Transverse colon (tissue), 4 donors: ENCODE data around the gene PCDHGA1. TPM values are rescaled to one million over a fixed set of nuclear protein-coding genes. Genes with fewer than 3 reads are reported as not detected.
A peak's percentile ranks its signal among the peaks of the same experiment; 100 is the strongest.

Experiments
- DNase-seq: peaks from one replicate; pipeline ENCODE4 v3.0.0-alpha.2; 2019
- H3K27ac ChIP-seq, 4 donors: fragments of 200-600 bp; sonication (generic); 2 replicates each; pipeline ENCODE4 v1.5.1; 2016 to 2018; ENCODE audit warnings: inconsistent platforms in 4 of 4
- H3K27me3 ChIP-seq: fragments of 200-600 bp; sonication (generic); 2 replicates; pipeline ENCODE4 v1.5.1; 2017; ENCODE audit warnings: inconsistent platforms
- H3K36me3 ChIP-seq, 4 donors: fragments of 200-600 bp; sonication (generic); 2 replicates each; pipeline ENCODE4 v1.5.1; 2017 to 2019; ENCODE audit warnings: inconsistent platforms in 4 of 4
- H3K4me1 ChIP-seq, 4 donors: fragments of 200-600 bp; sonication (generic); 2 replicates each; pipeline ENCODE4 v1.5.1; 2017 to 2020; ENCODE audit warnings: inconsistent platforms in 4 of 4
- H3K4me3 ChIP-seq, 4 donors: fragments of 200-600 bp; sonication (generic); 1 replicate in 1 of 4; 2 replicates in 3 of 4; pipeline versions ENCODE4 v1.5.1 to v1.6.1; 2017 to 2019; ENCODE audit warnings: inconsistent platforms in 4 of 4
- H3K9me3 ChIP-seq, 2 donors: fragments of 200-600 bp; sonication (generic); 2 replicates each; pipeline ENCODE4 v1.5.1; 2017 to 2019; ENCODE audit warnings: inconsistent platforms in 2 of 2
- CTCF ChIP-seq, 5 experiments: fragments of 200-600 bp in 3 of 5; fragments of 450-650 bp in 2 of 5; sonication (generic) in 3 of 5; IDR thresholded peaks; 1 replicate in 2 of 5; 2 replicates in 3 of 5; pipeline ENCODE4 v1.5.1; 2016 to 2017; ENCODE audit warnings: antibody characterized with exemption in 5 of 5, inconsistent platforms in 3 of 5, mild to moderate bottlenecking in 2 of 5, moderate library complexity in 1 of 5
- EP300 ChIP-seq: sonication (generic); formaldehyde crosslinking; IDR thresholded peaks from one replicate; pipeline ENCODE4 v1.6.1; 2017; ENCODE audit warnings: antibody characterized with exemption, low read depth
- POLR2A ChIP-seq: fragments of 450-650 bp; IDR thresholded peaks from one replicate; pipeline ENCODE4 v1.6.1; 2016; ENCODE audit warnings: antibody characterized with exemption, mild to moderate bottlenecking, moderate library complexity
- POLR2AphosphoS5 ChIP-seq, 3 donors: sonication (generic); formaldehyde crosslinking; IDR thresholded peaks; one replicate each; pipeline ENCODE4 v1.6.1; 2016; ENCODE audit warnings: antibody characterized with exemption in 3 of 3
- WGBS, 2 donors: methylation state at CpG; one replicate each; pipeline ENCODE4 v1.1.5; 2018; ENCODE audit warnings: low coverage in 1 of 2; 5-methylcytosine and 5-hydroxymethylcytosine counted together
- in situ Hi-C, 4 donors: fragments of 200-750 bp; cut with MboI; loops; one replicate each; pipeline versions ENCODE4 v1.15.0 to v1.15.1; 2017; ENCODE audit warnings: low sequenced_read_pairs in 3 of 4, low pct_ligation_motif_present in 1 of 4, low pct_unique_long_range_greater_than_20kb in 1 of 4
- intact Hi-C: fragments of 100-400 bp; cut with DNase I; formaldehyde crosslinking; loops from one replicate; pipeline ENCODE4 v1.15.1; 2023; ENCODE audit warnings: low total_unique reads
- total RNA-seq, 4 donors: library from RNA; depleted of rRNA; stranded (reverse); fragments of >200 nt; gene quantifications; one replicate each; pipeline ENCODE4 v1.1.0, GENCODE V29; 2016

The PCDHGA1 gene
- total RNA-seq, 4 donors from 2014 or later = 0.55 to 0.64 TPM; not detected in 2

GRCh38 chr5:141501761-141502160, 171.4 kb downstream of the PCDHGA1 start:
- 79 to 94% methylated on average over 3 to 7 of the region's 7 CpGs for WGBS, 2 donors
- Histone ChIP-seq H3K27me3 (no peaks in the 10 kb centered on the region), H3K9me3 (no peaks in the 10 kb centered on the region), H3K27ac (no peak overlapping the region), H3K36me3 (no peaks in the 10 kb centered on the region), H3K4me3 (no peak overlapping the region), H3K4me1 (peaks cover 0 to 3% (median under 1%) of the 10 kb centered on the region in 4 donors)
- intact Hi-C loops (no loop called here), in situ Hi-C loops (no loop called here)
- no peak for DNase-seq
- TF ChIP-seq CTCF (IDR thresholded peaks at IDR 0.05) (no peak), POLR2A (no peak), POLR2AphosphoS5 (IDR thresholded peaks at IDR 0.05) (no peak), EP300 (no peak)

DNA sequence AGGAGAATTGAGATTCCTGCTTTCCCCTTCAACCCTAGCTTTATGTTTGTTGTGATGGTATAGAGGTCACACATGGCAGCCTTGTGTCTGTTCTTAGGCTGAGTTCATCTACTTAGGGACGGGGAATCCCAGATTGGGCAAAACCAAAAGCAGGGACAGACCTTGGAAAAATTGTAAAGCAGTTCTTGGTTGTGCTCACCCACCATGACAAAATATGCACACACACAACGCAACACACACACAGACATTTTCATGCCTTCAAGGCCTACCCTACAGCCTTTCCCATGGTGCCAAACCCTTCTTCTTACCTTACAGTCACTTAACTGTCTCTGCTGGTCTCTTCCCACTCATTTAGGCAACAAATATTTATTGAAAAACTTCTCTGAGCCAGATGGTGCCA, 173.4 kb downstream of the PCDHGA1 start:
- in situ Hi-C loops = no loop called here
- 96 to 100% methylated on average over 2 of the region's 2 CpGs for WGBS, 2 donors

DNA sequence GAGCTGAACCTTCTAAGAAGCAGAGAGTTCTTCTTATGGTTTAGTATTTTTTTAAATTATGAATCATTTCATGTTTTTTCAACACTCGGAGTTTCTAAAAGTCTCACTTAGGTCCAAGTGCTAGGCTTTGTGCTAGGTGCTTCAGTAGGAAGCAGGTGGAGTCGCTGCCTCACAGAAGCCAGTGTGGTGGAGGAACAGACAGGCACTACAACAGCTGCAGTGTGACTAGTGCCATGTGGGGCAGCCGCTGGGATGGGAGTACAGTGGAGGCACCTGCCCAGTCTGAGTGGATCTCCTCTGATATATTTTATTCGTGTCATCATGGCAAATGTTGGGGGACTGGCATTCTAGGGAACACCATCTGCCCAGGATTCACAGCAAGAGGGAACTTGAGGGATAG, 173.9 kb downstream of the PCDHGA1 start:
- no peak for DNase-seq
- intact Hi-C loops = no loop called here
- H3K27me3 ChIP-seq = no peaks in the 10 kb centered on the region
- H3K4me3 ChIP-seq = no peak overlapping the region
- in situ Hi-C loops = no loop called here
- 80 to 92% methylated on average over 1 to 4 of the region's 4 CpGs for WGBS, 2 donors
- no peak for TF ChIP-seq CTCF (IDR thresholded peaks at IDR 0.05)
- no peak for TF ChIP-seq POLR2AphosphoS5 (IDR thresholded peaks at IDR 0.05)
- TF ChIP-seq EP300 = no peak
- TF ChIP-seq POLR2A = no peak
- H3K9me3 ChIP-seq = no peaks in the 10 kb centered on the region
- H3K27ac ChIP-seq = no peak overlapping the region
- H3K36me3 ChIP-seq = no peaks in the 10 kb centered on the region
- H3K4me1 ChIP-seq = peaks cover 8 to 25% (median 18%) of the 10 kb centered on the region in 4 donors

More for the DNA sequence above, 173.4 kb downstream of the PCDHGA1 start:
- H3K27ac ChIP-seq = no peak overlapping the region
- peaks cover 7 to 23% (median 15%) of the 10 kb centered on the region in 4 donors for H3K4me1 ChIP-seq
- DNase-seq = no peak
- H3K9me3 ChIP-seq = no peaks in the 10 kb centered on the region
- no peaks in the 10 kb centered on the region for H3K36me3 ChIP-seq
- TF ChIP-seq CTCF (IDR thresholded peaks at IDR 0.05) (no peak), POLR2A (no peak), EP300 (no peak), POLR2AphosphoS5 (IDR thresholded peaks at IDR 0.05) (no peak)
- H3K27me3 ChIP-seq = no peaks in the 10 kb centered on the region
- intact Hi-C loops = no loop called here
- H3K4me3 ChIP-seq = no peak overlapping the region

- H3K4me3 ChIP-seq = no peak overlapping the region
- intact Hi-C loops (no loop called here), in situ Hi-C loops (no loop called here)
- DNase-seq = no peak
- H3K9me3 ChIP-seq = no peaks in the 10 kb centered on the region
- no peak for TF ChIP-seq POLR2A
- no peak for TF ChIP-seq EP300
- TF ChIP-seq POLR2AphosphoS5 (IDR thresholded peaks at IDR 0.05) = no peak
- TF ChIP-seq CTCF (IDR thresholded peaks at IDR 0.05) = no peak
- H3K27ac ChIP-seq = peak overlapping the region; percentile 79 to 84 (median 83)
- H3K4me1 ChIP-seq = peaks cover 12 to 32% (median 24%) of the 10 kb centered on the region in 4 donors
- H3K27me3 ChIP-seq = no peaks in the 10 kb centered on the region
- WGBS, 2 donors = 83 to 93% methylated on average over 8 of the region's 8 CpGs
- no peaks in the 10 kb centered on the region for H3K36me3 ChIP-seq
These were observed 176.3 kb downstream of the PCDHGA1 start for GRCh38 chr5:141506381-141507155.
